DMS114 treated with DMSO at 0.1 percent for 48 hours (cell line): ENCODE results near the gene NBL1.
A peak's percentile ranks its signal among the peaks of the same experiment; 100 is the strongest.
"Not testable (repeated sequence)": the region's sequence is repeated elsewhere in the genome, so short reads cannot be mapped to it uniquely, and the experiment has no call there.

ENCODE experiments used
- DNase-seq: peaks from one replicate; lab custom pipeline; 2025; ENCODE audit not compliant: unreplicated experiment; lab: John Stamatoyannopoulos, UW

NBL1 gene

GRCh38 chr1:19621274-19621950 lies 22.7 kb upstream of the NBL1 start:
- no peak for DNase-seq

- DNase-seq = no peak
Measured at GRCh38 chr1:19622204-19622603, 21.9 kb upstream of the NBL1 start.

GRCh38 chr1:19623523-19623922 lies 20.6 kb upstream of the NBL1 start:
- DNase-seq = no peak

GRCh38 chr1:19625291-19625937 lies 18.7 kb upstream of the NBL1 start:
- DNase-seq = no peak

GRCh38 chr1:19628879-19629278 lies 15.2 kb upstream of the NBL1 start:
- DNase-seq = no peak

- no peak for DNase-seq
Measured at GRCh38 chr1:19629357-19629756, 14.8 kb upstream of the NBL1 start.

- not testable (repeated sequence) for DNase-seq
Measured at GRCh38 chr1:19630192-19630591, 13.9 kb upstream of the NBL1 start.

GRCh38 chr1:19630720-19631395 lies 13.3 kb upstream of the NBL1 start:
- DNase-seq = no peak

GRCh38 chr1:19632211-19632610 lies 11.9 kb upstream of the NBL1 start:
- no peak for DNase-seq

GRCh38 chr1:19633106-19633505 lies 11.0 kb upstream of the NBL1 start:
- no peak for DNase-seq

GRCh38 chr1:19635064-19635463 lies 9.0 kb upstream of the NBL1 start:
- DNase-seq = not testable (repeated sequence)

- DNase-seq = no peak
Measured at GRCh38 chr1:19635646-19636045, 8.5 kb upstream of the NBL1 start.

- no peak for DNase-seq
Measured at GRCh38 chr1:19636065-19636464, 8.0 kb upstream of the NBL1 start.

- DNase-seq = not testable (repeated sequence)
Measured at GRCh38 chr1:19636749-19637148, 7.4 kb upstream of the NBL1 start.

GRCh38 chr1:19637606-19638005 lies 6.5 kb upstream of the NBL1 start:
- DNase-seq = no peak

- DNase-seq = not testable (repeated sequence)
Measured at GRCh38 chr1:19639228-19639627, 4.9 kb upstream of the NBL1 start.

GRCh38 chr1:19639999-19640362 lies 4.1 kb upstream of the NBL1 start:
- DNase-seq = no peak

- no peak for DNase-seq
Measured at GRCh38 chr1:19640363-19641316, 3.5 kb upstream of the NBL1 start.

- DNase-seq = peak; percentile 16
Measured at GRCh38 chr1:19643121-19643520, 990 bp upstream of the NBL1 start.

- DNase-seq = no peak
Measured at GRCh38 chr1:19644395-19644680, 227 bp downstream of the NBL1 start.

GRCh38 chr1:19644681-19645410 lies 735 bp downstream of the NBL1 start:
- DNase-seq = no peak
